Measurements from ENCODE around the gene CP. TPM values are rescaled to one million over a fixed set of nuclear protein-coding genes. Genes with fewer than 3 reads are reported as not detected.
"Not testable (repeated sequence)": the region's sequence is repeated elsewhere in the genome, so short reads cannot be mapped to it uniquely, and the experiment has no call there.

CP gene
- total RNA-seq, 6 experiments from 2014 or later: 1,086 to 3,257 (median 1,852) TPM

DNA sequence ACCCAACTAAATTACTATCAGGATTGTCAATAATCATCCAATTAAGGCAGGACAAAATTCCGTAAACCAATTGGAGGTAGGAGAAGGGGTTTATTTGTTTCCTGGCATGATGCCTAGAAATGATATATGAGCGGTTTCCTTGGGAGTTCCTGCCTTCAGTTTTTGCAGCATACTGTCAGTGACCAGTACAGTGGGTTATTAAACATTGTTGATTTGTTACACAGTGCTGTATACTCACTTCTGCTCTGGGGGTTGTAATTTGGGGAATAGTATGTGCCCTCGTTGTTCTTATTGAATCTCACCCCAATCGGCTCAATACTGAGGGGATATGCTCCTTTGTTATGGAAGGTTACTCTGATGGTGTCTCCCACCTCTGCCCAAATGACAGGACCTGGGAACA is 22.2 kb downstream of the CP start:
- intact Hi-C loops (cut with DNase I): no loop called here
- Histone ChIP-seq H3K4me1 (no peaks in the 10 kb centered on the region), H3K27ac (no peak overlapping the region), H3K4me3 (no peak overlapping the region), H3K36me3 (peaks cover 2 to 91% (median 39%) of the 10 kb centered on the region in 4 donors), H3K9me3 (no peaks in the 10 kb centered on the region), H3K27me3 (no peaks in the 10 kb centered on the region)
- ATAC-seq (peak; percentile 1 to 44 (median 4)), DNase-seq (no peak)
- peak; percentile 43 for TF ChIP-seq POLR2A (IDR thresholded peaks at IDR 0.05)
- TF ChIP-seq, protein P1, sequence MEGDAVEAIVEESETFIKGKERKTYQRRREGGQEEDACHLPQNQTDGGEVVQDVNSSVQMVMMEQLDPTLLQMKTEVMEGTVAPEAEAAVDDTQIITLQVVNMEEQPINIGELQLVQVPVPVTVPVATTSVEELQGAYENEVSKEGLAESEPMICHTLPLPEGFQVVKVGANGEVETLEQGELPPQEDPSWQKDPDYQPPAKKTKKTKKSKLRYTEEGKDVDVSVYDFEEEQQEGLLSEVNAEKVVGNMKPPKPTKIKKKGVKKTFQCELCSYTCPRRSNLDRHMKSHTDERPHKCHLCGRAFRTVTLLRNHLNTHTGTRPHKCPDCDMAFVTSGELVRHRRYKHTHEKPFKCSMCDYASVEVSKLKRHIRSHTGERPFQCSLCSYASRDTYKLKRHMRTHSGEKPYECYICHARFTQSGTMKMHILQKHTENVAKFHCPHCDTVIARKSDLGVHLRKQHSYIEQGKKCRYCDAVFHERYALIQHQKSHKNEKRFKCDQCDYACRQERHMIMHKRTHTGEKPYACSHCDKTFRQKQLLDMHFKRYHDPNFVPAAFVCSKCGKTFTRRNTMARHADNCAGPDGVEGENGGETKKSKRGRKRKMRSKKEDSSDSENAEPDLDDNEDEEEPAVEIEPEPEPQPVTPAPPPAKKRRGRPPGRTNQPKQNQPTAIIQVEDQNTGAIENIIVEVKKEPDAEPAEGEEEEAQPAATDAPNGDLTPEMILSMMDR (IDR thresholded peaks at IDR 0.05): no peak
- 31% methylated on average over 4 of the region's 4 CpGs for WGBS (ENCODE audit: insufficient coverage, low coverage, low lambda C conversion rate, missing lambda C conversion rate)

DNA sequence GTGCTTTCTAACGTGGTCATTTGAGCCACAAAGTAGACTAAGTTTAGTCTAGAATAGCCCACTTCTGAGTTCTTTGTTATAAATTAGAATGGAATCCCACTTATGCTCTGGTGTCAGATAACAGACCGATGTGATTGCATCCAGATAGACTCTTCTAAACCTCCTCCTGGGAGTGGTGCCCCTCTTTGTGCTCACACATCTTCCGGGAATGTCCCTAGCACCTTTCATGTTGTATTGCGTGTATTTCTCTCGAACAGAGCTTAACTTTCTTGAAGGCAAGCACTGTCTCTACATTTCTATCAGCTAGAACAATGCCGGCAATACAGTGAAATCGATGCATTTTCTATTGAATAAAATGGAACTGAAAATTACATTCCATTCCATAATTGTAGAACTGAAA is 23.0 kb downstream of the CP start:
- Histone ChIP-seq H3K9me3 (no peaks in the 10 kb centered on the region), H3K36me3 (peaks cover 2 to 91% (median 34%) of the 10 kb centered on the region in 4 donors), H3K4me3 (no peak overlapping the region), H3K27me3 (no peaks in the 10 kb centered on the region), H3K27ac (no peak overlapping the region), H3K4me1 (no peaks in the 10 kb centered on the region)
- TF ChIP-seq POLR2A (IDR thresholded peaks at IDR 0.05): peak; percentile 9
- TF ChIP-seq, protein P1 (IDR thresholded peaks at IDR 0.05): no peak
- WGBS (ENCODE audit: insufficient coverage, low coverage, low lambda C conversion rate, missing lambda C conversion rate): 75% methylated on average over 6 of the region's 7 CpGs
- ATAC-seq: no peak
- intact Hi-C loops (cut with DNase I): no loop called here
- DNase-seq: no peak

DNA sequence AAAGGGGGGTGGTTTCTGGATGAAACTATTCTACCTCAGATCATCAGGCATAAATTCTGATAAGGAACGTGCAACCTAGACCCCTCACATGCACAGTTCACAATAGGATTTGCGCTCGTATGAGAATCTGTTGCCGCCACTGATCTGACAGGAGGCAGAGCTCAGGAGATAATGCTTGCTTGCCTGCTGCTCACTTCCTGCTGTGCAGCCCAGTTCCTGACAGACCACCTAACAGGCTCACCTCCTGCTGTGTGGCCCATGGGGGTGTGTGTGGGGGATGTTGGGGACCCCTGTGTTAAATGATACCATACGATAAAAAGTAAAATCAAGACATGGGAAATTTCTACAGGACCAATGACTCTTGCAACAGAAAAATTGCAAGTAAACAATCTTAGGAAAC is 24.0 kb downstream of the CP start:
- no peaks in the 10 kb centered on the region for H3K27me3 ChIP-seq
- no peak for ATAC-seq
- WGBS (ENCODE audit: insufficient coverage, low coverage, low lambda C conversion rate, missing lambda C conversion rate): 38% methylated on average over 5 of the region's 5 CpGs
- intact Hi-C loops (cut with DNase I): no loop called here
- no peak overlapping the region for H3K27ac ChIP-seq
- DNase-seq: no peak
- H3K4me3 ChIP-seq: no peak overlapping the region
- peaks cover 2 to 93% (median 35%) of the 10 kb centered on the region in 4 donors for H3K36me3 ChIP-seq
- no peaks in the 10 kb centered on the region for H3K4me1 ChIP-seq
- no peaks in the 10 kb centered on the region for H3K9me3 ChIP-seq
- TF ChIP-seq, protein P1 (IDR thresholded peaks at IDR 0.05): no peak
- peak; percentile 13 for TF ChIP-seq POLR2A (IDR thresholded peaks at IDR 0.05)

DNA sequence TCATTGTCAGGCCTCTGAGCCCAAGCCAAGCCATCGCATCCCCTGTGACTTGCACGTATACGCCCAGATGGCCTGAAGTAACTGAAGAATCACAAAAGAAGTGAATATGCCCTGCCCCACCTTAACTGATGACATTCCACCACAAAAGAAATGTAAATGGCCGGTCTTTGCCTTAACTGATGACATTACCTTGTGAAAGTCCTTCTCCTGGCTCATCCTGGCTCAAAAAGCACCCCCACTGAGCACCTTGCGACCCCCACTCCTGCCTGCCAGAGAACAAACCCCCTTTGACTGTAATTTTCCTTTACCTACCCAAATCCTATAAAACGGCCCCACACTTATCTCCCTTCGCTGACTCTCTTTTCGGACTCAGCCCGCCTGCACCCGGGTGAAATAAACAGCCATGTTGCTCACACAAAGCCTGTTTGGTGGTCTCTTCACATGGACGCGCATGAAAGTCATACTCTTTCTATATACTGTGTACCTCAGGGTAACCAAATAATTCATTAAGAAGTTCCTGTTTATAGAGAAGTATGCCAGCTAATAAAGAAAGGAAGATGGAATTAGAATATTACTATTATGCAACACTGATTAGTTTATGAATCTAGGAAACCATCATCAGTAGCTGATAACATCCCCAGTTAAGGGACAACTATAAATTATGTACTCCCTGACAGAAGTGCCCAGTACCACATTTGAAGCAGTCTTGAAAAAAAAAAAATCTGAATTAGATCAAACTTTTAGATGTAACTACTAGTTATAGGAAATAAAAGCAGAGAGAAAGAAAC is 24.6 kb downstream of the CP start:
- 86% methylated on average over 12 of the region's 12 CpGs for WGBS (ENCODE audit: insufficient coverage, low coverage, low lambda C conversion rate, missing lambda C conversion rate)
- H3K4me3 ChIP-seq; H3K27ac ChIP-seq; DNase-seq; H3K4me1 ChIP-seq; H3K27me3 ChIP-seq; ATAC-seq; intact Hi-C loops (cut with DNase I); H3K9me3 ChIP-seq: not testable (repeated sequence)
- H3K36me3 ChIP-seq: peaks cover 2 to 96% (median 35%) of the 10 kb centered on the region in 4 donors

DNA sequence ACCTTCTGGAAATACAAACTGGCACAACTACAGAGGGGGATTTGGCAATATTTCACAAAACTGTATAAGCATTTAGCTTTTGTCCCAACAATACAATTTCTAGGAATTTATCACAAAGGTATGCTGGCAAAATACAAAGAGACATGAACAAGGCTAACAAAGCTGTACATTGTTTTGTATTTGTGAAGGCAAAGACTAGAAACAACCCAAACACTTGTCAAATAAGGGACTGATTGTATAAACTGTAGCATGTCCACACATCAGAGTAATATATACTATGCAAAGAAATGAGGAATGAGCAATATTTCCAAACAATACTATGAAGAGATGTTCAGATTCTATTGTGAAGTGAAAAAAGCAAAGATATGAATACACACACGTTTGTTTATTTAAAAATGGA is 26.4 kb downstream of the CP start:
- no peaks in the 10 kb centered on the region for H3K4me1 ChIP-seq
- intact Hi-C loops (cut with DNase I): no loop called here
- H3K9me3 ChIP-seq: no peaks in the 10 kb centered on the region
- DNase-seq (no peak), ATAC-seq (no peak)
- H3K4me3 ChIP-seq: no peak overlapping the region
- no peak for TF ChIP-seq POLR2A (IDR thresholded peaks at IDR 0.05)
- peaks cover 5 to 82% (median 31%) of the 10 kb centered on the region in 4 donors for H3K36me3 ChIP-seq
- no peak overlapping the region for H3K27ac ChIP-seq
- 55% methylated on average over 1 of the region's 1 CpG for WGBS (ENCODE audit: insufficient coverage, low coverage, low lambda C conversion rate, missing lambda C conversion rate)
- no peaks in the 10 kb centered on the region for H3K27me3 ChIP-seq

Data from right lobe of liver (tissue), 6 donors.